H1 (cell line): ENCODE data around the gene RB1. TPM values are rescaled to one million over a fixed set of nuclear protein-coding genes. Genes with fewer than 3 reads are reported as not detected.

ENCODE experiments used
- CTCF ChIA-PET: fragments of 300-600 bp; sonication (Branson Sonifier 250); formaldehyde crosslinking; loops from one replicate; lab custom pipeline; 2021; ENCODE audit not compliant: partially characterized antibody; lab: Charles Lee
- POLR2A ChIA-PET: fragments of 300-600 bp; sonication (Branson Sonifier 250); formaldehyde crosslinking; loops from one replicate; lab custom pipeline; 2021; ENCODE audit warnings: inconsistent platforms; ENCODE audit not compliant: partially characterized antibody; lab: Charles Lee
- DNase-seq, 2 experiments: peaks; one replicate each; pipeline versions ENCODE4 v3.0.0 to v3.0.0-alpha.2; 2010 to 2022; ENCODE audit warnings: low spot score in 2 of 2, low read depth in 1 of 2, mixed read lengths in 1 of 2
- FAIRE-seq: peaks from 2 replicates; lab custom pipeline; 2011; peaks lifted over from hg19 to GRCh38; lab: Jason Lieb, UNC
- H2AFZ ChIP-seq: 2 replicates; pipeline ENCODE4 v1.8.1; 2012; ENCODE audit warnings: low read length, inconsistent platforms
- H2AK5ac ChIP-seq: 2 replicates; pipeline ENCODE4 v1.6.1; 2013; ENCODE audit warnings: low read depth, low read length
- H2BK120ac ChIP-seq: replicated peaks from 2 replicates; pipeline ENCODE3; 2013; ENCODE audit warnings: low read depth, low read length, inconsistent platforms
- H2BK12ac ChIP-seq: 2 replicates; pipeline ENCODE4 v1.6.1; 2013; ENCODE audit warnings: low read depth, low read length
- H2BK15ac ChIP-seq: 2 replicates; pipeline ENCODE4 v1.6.1; 2013; ENCODE audit warnings: low read length
- H2BK20ac ChIP-seq: 2 replicates; pipeline ENCODE4 v1.6.1; 2013; ENCODE audit warnings: low read length
- H2BK5ac ChIP-seq: 2 replicates; pipeline ENCODE4 v1.6.1; 2013; ENCODE audit warnings: low read depth, low read length
- H3K14ac ChIP-seq: 2 replicates; pipeline ENCODE4 v1.6.1; 2013; ENCODE audit warnings: inconsistent platforms; ENCODE audit not compliant: insufficient read length
- H3K18ac ChIP-seq: 2 replicates; pipeline ENCODE4 v1.6.1; 2013; ENCODE audit warnings: low read length; ENCODE audit errors: extremely low read depth
- H3K23ac ChIP-seq: 2 replicates; pipeline ENCODE4 v1.6.1; 2013; ENCODE audit warnings: inconsistent platforms; ENCODE audit not compliant: insufficient read length
- H3K23me2 ChIP-seq: 2 replicates; pipeline ENCODE4 v1.6.1; 2013; ENCODE audit warnings: low read depth, low read length
- H3K27ac ChIP-seq: 2 replicates; pipeline ENCODE4 v1.6.1; 2011; ENCODE audit warnings: low read depth, low read length, inconsistent platforms
- H3K27me3 ChIP-seq, 4 experiments: replicated peaks in 1 of 4; 1 replicate in 1 of 4; 2 replicates in 3 of 4; pipeline versions ENCODE4 v1.6.1 to v1.8.1; 2011 to 2013; ENCODE audit warnings: low read length in 3 of 4, mild to moderate bottlenecking in 3 of 4, inconsistent platforms in 2 of 4, mixed read lengths in 2 of 4, moderate library complexity in 1 of 4; ENCODE audit not compliant: control insufficient read depth in 3 of 4, insufficient read depth in 3 of 4; ENCODE audit errors: extremely low read depth in 1 of 4
- H3K36me3 ChIP-seq, 4 experiments: 2 replicates each; pipeline versions ENCODE4 v1.6.1 to v1.8.1; 2011 to 2013; ENCODE audit warnings: mild to moderate bottlenecking in 4 of 4, low read length in 3 of 4, moderate library complexity in 2 of 4, control low read depth in 1 of 4, inconsistent platforms in 1 of 4; ENCODE audit not compliant: insufficient read depth in 4 of 4, control insufficient read depth in 2 of 4
- H3K4ac ChIP-seq: replicated peaks from 2 replicates; pipeline ENCODE3; 2013; ENCODE audit warnings: low read length, low read depth, mixed read lengths, inconsistent platforms; ENCODE audit not compliant: insufficient read length
- H3K4me1 ChIP-seq, 4 experiments: replicated peaks in 1 of 4; 1 replicate in 1 of 4; 2 replicates in 3 of 4; pipeline versions ENCODE4 v1.6.1 to v1.8.1; 2011 to 2013; ENCODE audit warnings: low read length in 3 of 4, inconsistent platforms in 2 of 4, mixed read lengths in 1 of 4; ENCODE audit not compliant: insufficient read depth in 4 of 4, control insufficient read depth in 3 of 4
- H3K4me2 ChIP-seq, 2 experiments: 2 replicates each; pipeline versions ENCODE4 v1.6.1 to v1.8.1; 2011 to 2013; ENCODE audit warnings: low read depth in 2 of 2, low read length in 2 of 2, control low read depth in 1 of 2, inconsistent platforms in 1 of 2, mild to moderate bottlenecking in 1 of 2; ENCODE audit not compliant: insufficient read depth in 1 of 2
- H3K4me3 ChIP-seq, 4 experiments: fragments of 200-600, 300-600 bp in 1 of 4; sonication (generic), shearing (Covaris generic), sonication (Bioruptor Twin) in 1 of 4; 2 replicates each; pipeline versions ENCODE4 v1.5.1 to v1.8.1; 2011 to 2016; ENCODE audit warnings: low read length in 4 of 4, low read depth in 3 of 4, control low read depth in 2 of 4, inconsistent platforms in 2 of 4, mild to moderate bottlenecking in 2 of 4, mixed read lengths in 1 of 4, moderate library complexity in 1 of 4; ENCODE audit not compliant: insufficient read depth in 2 of 4; ENCODE audit errors: extremely low read depth in 1 of 4
- H3K56ac ChIP-seq: replicated peaks from 2 replicates; pipeline ENCODE3; 2013; ENCODE audit warnings: low read depth, mild to moderate bottlenecking, mixed read lengths, low read length, inconsistent platforms; ENCODE audit not compliant: insufficient read length
- H3K79me1 ChIP-seq: 2 replicates; pipeline ENCODE4 v1.6.1; 2013; ENCODE audit warnings: low read depth, low read length, control low read depth
- H3K79me2 ChIP-seq, 2 experiments: 2 replicates each; pipeline versions ENCODE4 v1.6.1 to v1.8.1; 2012 to 2013; ENCODE audit warnings: low read length in 2 of 2, mild to moderate bottlenecking in 2 of 2, inconsistent platforms in 1 of 2; ENCODE audit not compliant: insufficient read depth in 2 of 2, control insufficient read depth in 1 of 2
- H3K9ac ChIP-seq, 4 experiments: replicated peaks in 1 of 4; 1 replicate in 1 of 4; 2 replicates in 3 of 4; pipeline versions ENCODE4 v1.6.1 to v1.8.1; 2011 to 2013; ENCODE audit warnings: low read depth in 3 of 4, low read length in 3 of 4, control low read depth in 2 of 4, mild to moderate bottlenecking in 2 of 4, moderate library complexity in 2 of 4, inconsistent platforms in 1 of 4; ENCODE audit errors: extremely low read depth in 1 of 4
- H3K9me3 ChIP-seq, 2 experiments: 2 replicates each; pipeline versions ENCODE4 v1.6.1 to v1.8.1; 2012 to 2013; ENCODE audit warnings: mild to moderate bottlenecking in 2 of 2, moderate library complexity in 2 of 2, control low read depth in 1 of 2, inconsistent platforms in 1 of 2, low read depth in 1 of 2, low read length in 1 of 2, mixed read lengths in 1 of 2; ENCODE audit not compliant: insufficient read depth in 2 of 2
- H4K20me1 ChIP-seq, 2 experiments: replicated peaks in 1 of 2; 2 replicates each; pipeline versions ENCODE3 to v1.8.1; 2011 to 2013; ENCODE audit warnings: inconsistent platforms in 2 of 2, low read length in 2 of 2, mild to moderate bottlenecking in 1 of 2; ENCODE audit not compliant: insufficient read depth in 2 of 2, control insufficient read depth in 1 of 2
- H4K5ac ChIP-seq: 2 replicates; pipeline ENCODE4 v1.6.1; 2013; ENCODE audit warnings: low read length, low read depth, mixed read lengths, inconsistent platforms; ENCODE audit not compliant: insufficient read length
- H4K8ac ChIP-seq: 2 replicates; pipeline ENCODE4 v1.8.0; 2013; ENCODE audit warnings: mild to moderate bottlenecking, moderate library complexity, low read length, inconsistent platforms; ENCODE audit not compliant: insufficient read depth; ENCODE audit errors: extremely low read depth
- H4K91ac ChIP-seq: replicated peaks from 2 replicates; pipeline ENCODE3; 2013; ENCODE audit warnings: low read length, mixed read lengths, inconsistent platforms; ENCODE audit not compliant: insufficient read length
- BACH1 ChIP-seq: IDR thresholded peaks from 2 replicates; pipeline ENCODE4 v1.6.1; 2012; ENCODE audit warnings: low read length, improper control_type of control experiment
- JUN ChIP-seq: IDR thresholded peaks from 2 replicates; pipeline ENCODE4 v1.6.1; 2011; ENCODE audit warnings: low read depth, mild to moderate bottlenecking, improper control_type of control experiment, low read length
- KDM4A ChIP-seq: IDR thresholded peaks from one replicate; pipeline ENCODE4 v1.7.1; 2012; ENCODE audit warnings: low read depth, mild to moderate bottlenecking, moderate library complexity, low read length, inconsistent platforms; ENCODE audit not compliant: severe bottlenecking
- RAD21 ChIP-seq, 2 experiments: IDR thresholded peaks in 1 of 2; conservative IDR thresholded peaks in 1 of 2; 2 replicates each; pipeline ENCODE4 v1.6.1; 2011; ENCODE audit warnings: low read depth in 2 of 2, low read length in 2 of 2, improper control_type of control experiment in 1 of 2, inconsistent platforms in 1 of 2, mild to moderate bottlenecking in 1 of 2, moderate library complexity in 1 of 2
- RFX5 ChIP-seq: IDR thresholded peaks from 2 replicates; pipeline ENCODE4 v1.6.1; 2011; ENCODE audit warnings: low read depth, low read length, improper control_type of control experiment, borderline replicate concordance
- SIX5 ChIP-seq: IDR thresholded peaks from 2 replicates; pipeline ENCODE4 v1.6.1; 2011; ENCODE audit warnings: mild to moderate bottlenecking, low read depth, low read length
- SP1 ChIP-seq: IDR thresholded peaks from 2 replicates; pipeline ENCODE4 v1.6.1; 2011; ENCODE audit warnings: low read depth, low read length
- SP4 ChIP-seq: IDR thresholded peaks from 2 replicates; pipeline ENCODE4 v1.6.1; 2012; ENCODE audit warnings: low read length, inconsistent platforms
- SUZ12 ChIP-seq: fragments of 200-600 bp; sonication (generic); IDR thresholded peaks from 2 replicates; pipeline ENCODE4 v1.6.1; 2012; ENCODE audit warnings: mild to moderate bottlenecking, inconsistent platforms, low read length, moderate library complexity, mixed read lengths
- TBP ChIP-seq: IDR thresholded peaks from 2 replicates; pipeline ENCODE4 v1.6.1; 2011; ENCODE audit warnings: low read depth, low read length, improper control_type of control experiment
- WGBS, 2 experiments: shearing (Covaris generic) in 1 of 2; methylation state at CpG; one replicate each; pipeline versions ENCODE4 v1.1.6 to v1.1.7; 2013 to 2015; ENCODE audit warnings: low lambda C conversion rate in 2 of 2, mixed read lengths in 2 of 2, inconsistent platforms in 1 of 2, low coverage in 1 of 2, missing lambda C conversion rate in 1 of 2; ENCODE audit not compliant: insufficient replicate concordance in 2 of 2, insufficient coverage in 1 of 2, insufficient read length in 1 of 2; ENCODE audit errors: extremely low coverage in 1 of 2, missing lambda C conversion rate in 1 of 2; 5-methylcytosine and 5-hydroxymethylcytosine counted together
- polyA plus RNA-seq, 7 experiments: library from polyadenylated mRNA; depleted of rRNA in 3 of 7; stranded (reverse) in 5 of 7; unstranded in 2 of 7; fragments of >200 nt in 5 of 7; fragments of 200-250 nt in 2 of 7; gene quantifications; 1 replicate in 5 of 7; 2 replicates in 1 of 7; 4 replicates in 1 of 7; pipeline versions ENCODE4 v1.2.1 to v1.2.3, GENCODE V29; 2011 to 2013; ENCODE audit warnings: missing spikeins in 2 of 7, mixed read lengths in 2 of 7
- total RNA-seq: library from RNA; stranded (reverse); fragmentation: NEBNext Ultra II Directional; extraction: Animal tissue kit (Norgen Biotek cat#: 25700); gene quantifications from 2 replicates; pipeline ENCODE4 v1.2.1, GENCODE V29; 2021

The RB1 gene
- total and polyA plus RNA-seq, 2 of the 8 experiments (the other 6 are each of a cell fraction or from before 2014, with no cell fraction given) = 4.1 to 17.5 TPM

DNA sequence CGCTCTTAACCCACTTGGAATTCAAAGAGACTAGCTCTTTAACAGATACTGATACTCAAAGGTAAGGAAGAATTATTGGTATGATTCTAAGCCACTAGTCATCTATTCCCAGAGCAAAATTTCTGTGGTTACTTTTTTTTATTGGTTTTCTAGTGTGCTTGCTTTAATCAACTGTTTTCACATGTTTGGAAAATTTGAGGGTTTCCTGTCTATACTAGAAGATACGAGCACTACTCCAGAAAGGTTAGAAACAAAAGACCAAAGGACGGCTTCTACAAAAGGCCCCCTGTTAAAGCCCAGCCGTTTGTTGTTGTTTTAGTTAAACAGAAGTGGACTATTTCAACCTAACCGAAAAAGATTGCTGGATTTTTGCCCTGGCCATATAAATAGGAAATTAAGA, 127.9 kb downstream of the RB1 start:
- Histone ChIP-seq H3K4me2 (no peak overlapping the region), H3K56ac (no peak overlapping the region), H2AK5ac (no peak overlapping the region), H3K9ac (no peak overlapping the region), H2BK15ac (no peak overlapping the region), H3K4ac (no peak overlapping the region), H4K5ac (no peak overlapping the region), H4K8ac (no peak overlapping the region), H4K20me1 (no peaks in the 10 kb centered on the region), H3K36me3 (no peaks in the 10 kb centered on the region), H3K23ac (no peak overlapping the region), H2BK5ac (no peak overlapping the region), H2BK20ac (no peak overlapping the region)
- no peak for FAIRE-seq
- no peak for TF ChIP-seq BACH1
- no peak for TF ChIP-seq KDM4A
- no peak for TF ChIP-seq JUN
- TF ChIP-seq SP1 = no peak
- TF ChIP-seq SP4 = no peak
- TF ChIP-seq SIX5 = no peak
- no peak for TF ChIP-seq TBP
- no peak for TF ChIP-seq SUZ12
- TF ChIP-seq RAD21 (IDR thresholded peaks at IDR 0.05 in 1 of 2, conservative IDR thresholded peaks at IDR 0.05 in 1 of 2; ENCODE audit: low read depth in 2 of 2, low read length in 2 of 2) = no peak
- TF ChIP-seq RFX5 = no peak
- TF ChIP-seq, all 59 proteins: peak for 0
- H3K23me2 ChIP-seq = no peaks in the 10 kb centered on the region
- H3K4me3 ChIP-seq = no peak overlapping the region
- CTCF ChIA-PET = no interaction called here
- H3K79me1 ChIP-seq = no peaks in the 10 kb centered on the region
- H3K79me2 ChIP-seq = no peaks in the 10 kb centered on the region
- no peaks in the 10 kb centered on the region for H3K9me3 ChIP-seq
- H3K18ac ChIP-seq = no peak overlapping the region
- H4K91ac ChIP-seq = no peak overlapping the region
- POLR2A ChIA-PET = no interaction called here
- H3K14ac ChIP-seq = no peak overlapping the region
- H3K27ac ChIP-seq = no peak overlapping the region
- no peak overlapping the region for H2BK12ac ChIP-seq
- DNase-seq = no peak
- H3K4me1 ChIP-seq = no peaks in the 10 kb centered on the region
- no peak overlapping the region for H2AFZ ChIP-seq
- 86% methylated on average over 5 of the region's 5 CpGs; no CpG with 5 or more reads in 1 of the 2 experiments for WGBS, 2 experiments
- no peaks in the 10 kb centered on the region for H3K27me3 ChIP-seq
- H2BK120ac ChIP-seq = no peak overlapping the region
